HepG2 (cell line): ENCODE data around the gene ZSWIM7. TPM values are rescaled to one million over a fixed set of nuclear protein-coding genes. Genes with fewer than 3 reads are reported as not detected.
A peak's percentile ranks its signal among the peaks of the same experiment; 100 is the strongest.

Source experiments
- AKAP8 ChIP-seq: sonication (generic); formaldehyde crosslinking; IDR thresholded peaks from 2 replicates; pipeline ENCODE4 v1.5.1; 2020; ENCODE audit warnings: mild to moderate bottlenecking, missing genetic modification reagents
- ARNT ChIP-seq: fragments of 450-650 bp; IDR thresholded peaks from 2 replicates; pipeline ENCODE4 v1.6.1; 2017
- ELF1 ChIP-seq: sonication (generic); formaldehyde crosslinking; IDR thresholded peaks from 2 replicates; pipeline ENCODE4 v1.4.0; 2020; ENCODE audit warnings: missing genetic modification reagents
- FOXA3 ChIP-seq: IDR thresholded peaks from 2 replicates; pipeline ENCODE4 v1.6.1; 2016; ENCODE audit warnings: missing genetic modification reagents, missing compliant biosample characterization
- GPN1 ChIP-seq: sonication (generic); formaldehyde crosslinking; IDR thresholded peaks from 2 replicates; pipeline ENCODE4 v1.5.1; 2020; ENCODE audit warnings: missing genetic modification reagents, borderline replicate concordance
- HCFC1 ChIP-seq: fragments of 150-350 bp; IDR thresholded peaks from 2 replicates; pipeline ENCODE4 v1.6.1; 2014; ENCODE audit warnings: low read depth, low read length
- KLF11 ChIP-seq: IDR thresholded peaks from 2 replicates; pipeline ENCODE4 v1.6.1; 2016; ENCODE audit warnings: missing compliant biosample characterization
- NBN ChIP-seq: fragments of 450-650 bp; conservative IDR thresholded peaks from 2 replicates; pipeline ENCODE4 v1.6.1; 2017
- RFXANK ChIP-seq: IDR thresholded peaks from 2 replicates; pipeline ENCODE4 v1.6.1; 2016
- SALL1 ChIP-seq: sonication (generic); formaldehyde crosslinking; IDR thresholded peaks from 2 replicates; pipeline ENCODE4 v1.8.0; 2022; ENCODE audit warnings: mild to moderate bottlenecking, missing genetic modification reagents
- SMARCE1 ChIP-seq: fragments of 450-650 bp; IDR thresholded peaks from 2 replicates; pipeline ENCODE4 v1.6.1; 2017; ENCODE audit warnings: borderline replicate concordance
- SUZ12 ChIP-seq: fragments of 150-350 bp; IDR thresholded peaks from 2 replicates; pipeline ENCODE4 v1.6.1; 2014; ENCODE audit warnings: low read depth, low read length
- ZFP1 ChIP-seq: IDR thresholded peaks from 2 replicates; pipeline ENCODE4 v1.6.1; 2016
- ZNF382 ChIP-seq: sonication (generic); formaldehyde crosslinking; IDR thresholded peaks from 2 replicates; pipeline ENCODE4 v1.5.0; 2020; ENCODE audit warnings: missing genetic modification reagents, mild to moderate bottlenecking, borderline replicate concordance
- ZNF567 ChIP-seq: sonication (generic); formaldehyde crosslinking; IDR thresholded peaks from 2 replicates; pipeline ENCODE4 v1.8.1; 2023; ENCODE audit warnings: mild to moderate bottlenecking, missing genetic modification reagents, borderline replicate concordance
- ZNF614 ChIP-seq: IDR thresholded peaks from 2 replicates; pipeline ENCODE4 v1.6.1; 2018; ENCODE audit warnings: missing biosample characterization, missing genetic modification reagents, inconsistent platforms, borderline replicate concordance
- ZNF687 ChIP-seq: sonication (generic); formaldehyde crosslinking; IDR thresholded peaks from 2 replicates; pipeline ENCODE4 v1.5.1; 2020; ENCODE audit warnings: mild to moderate bottlenecking, missing genetic modification reagents, moderate library complexity
- ZNF703 ChIP-seq: sonication (generic); formaldehyde crosslinking; IDR thresholded peaks from 2 replicates; pipeline ENCODE4 v1.5.1; 2020; ENCODE audit warnings: missing genetic modification reagents, mild to moderate bottlenecking, moderate library complexity, borderline replicate concordance
- polyA plus RNA-seq, 8 experiments: library from polyadenylated mRNA; depleted of rRNA in 3 of 8; stranded (reverse) in 7 of 8; unstranded in 1 of 8; fragments of >200 nt; fragmentation: Illumina TruSeq in 4 of 8; extraction: Trizol in 4 of 8; gene quantifications; 2 replicates each; pipeline versions ENCODE4 v1.2.1 to v1.2.3, GENCODE V29; 2011 to 2016; ENCODE audit warnings: low read depth in 4 of 8, missing spikeins in 1 of 8, mixed read lengths in 1 of 8; ENCODE audit not compliant: insufficient read depth in 1 of 8
- total RNA-seq, 5 experiments: library from RNA; depleted of rRNA; stranded (reverse); fragments of >200 nt; fragmentation: Illumina TruSeq; extraction: Trizol; gene quantifications; 2 replicates each; pipeline ENCODE4 v1.2.3, GENCODE V29; 2016; ENCODE audit warnings: low read depth in 1 of 5
- TF ChIP-seq, protein P1 (sequence below): IDR thresholded peaks from 2 replicates; pipeline ENCODE4 v1.6.1; 2016; ENCODE audit warnings: low read depth, missing genetic modification reagents, missing compliant biosample characterization
- TF ChIP-seq, protein P2 (sequence below): sonication (generic); formaldehyde crosslinking; IDR thresholded peaks from 2 replicates; pipeline ENCODE4 v1.5.0; 2020; ENCODE audit warnings: missing genetic modification reagents, mild to moderate bottlenecking, borderline replicate concordance
- TF ChIP-seq, protein P3 (sequence below): sonication (generic); formaldehyde crosslinking; IDR thresholded peaks from 2 replicates; pipeline ENCODE4 v1.8.0; 2022; ENCODE audit warnings: missing genetic modification reagents, low read depth, mild to moderate bottlenecking, borderline replicate concordance

The ZSWIM7 gene
- total and polyA plus RNA-seq, 2 of the 13 experiments (the other 11 are each of a cell fraction or from before 2014, with no cell fraction given): 13.1 to 28.1 TPM

DNA sequence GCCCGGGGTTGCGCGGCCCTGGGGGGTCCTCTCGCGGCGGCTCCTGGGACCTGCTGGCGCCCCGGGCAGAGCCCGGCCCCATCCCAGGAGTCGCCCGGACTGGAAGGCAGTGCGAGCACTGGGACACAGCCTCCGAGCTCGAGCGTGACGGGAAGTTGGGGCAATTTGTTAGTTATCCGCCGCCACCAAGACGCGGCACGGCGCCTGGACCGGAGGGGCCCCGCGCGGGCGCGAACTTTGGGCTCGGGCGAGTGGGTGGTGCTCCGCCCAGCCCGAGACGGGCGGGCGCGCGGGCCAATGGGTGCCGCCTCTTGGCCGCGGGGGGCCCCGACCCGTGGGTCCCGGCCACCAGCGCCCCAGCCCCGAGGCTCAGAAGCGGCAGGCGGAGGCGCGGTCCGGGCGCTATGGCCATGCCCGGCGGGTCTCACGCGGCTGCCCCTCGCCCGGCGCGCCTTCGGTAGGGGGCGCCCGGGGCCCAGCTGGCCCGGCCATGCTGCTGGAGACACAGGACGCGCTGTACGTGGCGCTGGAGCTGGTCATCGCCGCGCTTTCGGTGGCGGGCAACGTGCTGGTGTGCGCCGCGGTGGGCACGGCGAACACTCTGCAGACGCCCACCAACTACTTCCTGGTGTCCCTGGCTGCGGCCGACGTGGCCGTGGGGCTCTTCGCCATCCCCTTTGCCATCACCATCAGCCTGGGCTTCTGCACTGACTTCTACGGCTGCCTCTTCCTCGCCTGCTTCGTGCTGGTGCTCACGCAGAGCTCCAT, 54.6 kb downstream of the ZSWIM7 start, which contains the start of gene ADORA2B (continued):
- TF ChIP-seq, protein P1, sequence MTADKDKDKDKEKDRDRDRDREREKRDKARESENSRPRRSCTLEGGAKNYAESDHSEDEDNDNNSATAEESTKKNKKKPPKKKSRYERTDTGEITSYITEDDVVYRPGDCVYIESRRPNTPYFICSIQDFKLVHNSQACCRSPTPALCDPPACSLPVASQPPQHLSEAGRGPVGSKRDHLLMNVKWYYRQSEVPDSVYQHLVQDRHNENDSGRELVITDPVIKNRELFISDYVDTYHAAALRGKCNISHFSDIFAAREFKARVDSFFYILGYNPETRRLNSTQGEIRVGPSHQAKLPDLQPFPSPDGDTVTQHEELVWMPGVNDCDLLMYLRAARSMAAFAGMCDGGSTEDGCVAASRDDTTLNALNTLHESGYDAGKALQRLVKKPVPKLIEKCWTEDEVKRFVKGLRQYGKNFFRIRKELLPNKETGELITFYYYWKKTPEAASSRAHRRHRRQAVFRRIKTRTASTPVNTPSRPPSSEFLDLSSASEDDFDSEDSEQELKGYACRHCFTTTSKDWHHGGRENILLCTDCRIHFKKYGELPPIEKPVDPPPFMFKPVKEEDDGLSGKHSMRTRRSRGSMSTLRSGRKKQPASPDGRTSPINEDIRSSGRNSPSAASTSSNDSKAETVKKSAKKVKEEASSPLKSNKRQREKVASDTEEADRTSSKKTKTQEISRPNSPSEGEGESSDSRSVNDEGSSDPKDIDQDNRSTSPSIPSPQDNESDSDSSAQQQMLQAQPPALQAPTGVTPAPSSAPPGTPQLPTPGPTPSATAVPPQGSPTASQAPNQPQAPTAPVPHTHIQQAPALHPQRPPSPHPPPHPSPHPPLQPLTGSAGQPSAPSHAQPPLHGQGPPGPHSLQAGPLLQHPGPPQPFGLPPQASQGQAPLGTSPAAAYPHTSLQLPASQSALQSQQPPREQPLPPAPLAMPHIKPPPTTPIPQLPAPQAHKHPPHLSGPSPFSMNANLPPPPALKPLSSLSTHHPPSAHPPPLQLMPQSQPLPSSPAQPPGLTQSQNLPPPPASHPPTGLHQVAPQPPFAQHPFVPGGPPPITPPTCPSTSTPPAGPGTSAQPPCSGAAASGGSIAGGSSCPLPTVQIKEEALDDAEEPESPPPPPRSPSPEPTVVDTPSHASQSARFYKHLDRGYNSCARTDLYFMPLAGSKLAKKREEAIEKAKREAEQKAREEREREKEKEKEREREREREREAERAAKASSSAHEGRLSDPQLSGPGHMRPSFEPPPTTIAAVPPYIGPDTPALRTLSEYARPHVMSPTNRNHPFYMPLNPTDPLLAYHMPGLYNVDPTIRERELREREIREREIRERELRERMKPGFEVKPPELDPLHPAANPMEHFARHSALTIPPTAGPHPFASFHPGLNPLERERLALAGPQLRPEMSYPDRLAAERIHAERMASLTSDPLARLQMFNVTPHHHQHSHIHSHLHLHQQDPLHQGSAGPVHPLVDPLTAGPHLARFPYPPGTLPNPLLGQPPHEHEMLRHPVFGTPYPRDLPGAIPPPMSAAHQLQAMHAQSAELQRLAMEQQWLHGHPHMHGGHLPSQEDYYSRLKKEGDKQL: 0 out of 2 replicates have a peak, but pooled peaks have one; percentile 18
- TF ChIP-seq SUZ12 (no peak), NBN (no peak), ARNT (no peak), ZNF382 (no peak), ZNF703 (no peak), SALL1 (peak; percentile 58; the same call in 1 of the 2 replicates), RFXANK (CRISPR knock-in tag) (0 out of 2 replicates have a peak, but pooled peaks have one; percentile 46), KLF11 (CRISPR knock-in tag) (no peak; the same call in 1 of the 2 replicates), HCFC1 (no peak), GPN1 (no peak; the same call in 1 of the 2 replicates), ELF1 (CRISPR knock-in tag) (no peak), AKAP8 (CRISPR knock-in tag) (peak; percentile 62; the same call in 1 of the 2 replicates), ZNF687 (peak; percentile 94), ZFP1 (no peak), ZNF614 (no peak), FOXA3 (CRISPR knock-in tag) (peak; percentile 44; the same call in 1 of the 2 replicates), ZNF567 (CRISPR knock-in tag) (no peak), SMARCE1 (no peak)
- TF ChIP-seq, protein P2, sequence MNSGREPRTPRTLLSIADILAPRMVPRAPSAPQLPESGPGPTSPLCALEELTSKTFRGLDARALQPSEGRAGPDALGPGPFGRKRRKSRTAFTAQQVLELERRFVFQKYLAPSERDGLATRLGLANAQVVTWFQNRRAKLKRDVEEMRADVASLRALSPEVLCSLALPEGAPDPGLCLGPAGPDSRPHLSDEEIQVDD: no peak; the same call in 1 of the 2 replicates
- TF ChIP-seq, protein P3, sequence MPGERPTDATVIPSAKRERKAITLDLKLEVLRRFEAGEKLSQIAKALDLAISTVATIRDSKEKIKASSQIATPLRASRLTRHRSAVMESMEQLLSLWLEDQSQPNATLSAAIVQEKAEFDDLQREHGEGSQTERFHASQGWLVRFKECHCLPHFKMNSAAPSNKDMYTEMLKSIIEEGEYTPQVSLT (CRISPR knock-in tag): no peak
